ENCODE measurements around the gene MRPL24.

The MRPL24 gene

DNA sequence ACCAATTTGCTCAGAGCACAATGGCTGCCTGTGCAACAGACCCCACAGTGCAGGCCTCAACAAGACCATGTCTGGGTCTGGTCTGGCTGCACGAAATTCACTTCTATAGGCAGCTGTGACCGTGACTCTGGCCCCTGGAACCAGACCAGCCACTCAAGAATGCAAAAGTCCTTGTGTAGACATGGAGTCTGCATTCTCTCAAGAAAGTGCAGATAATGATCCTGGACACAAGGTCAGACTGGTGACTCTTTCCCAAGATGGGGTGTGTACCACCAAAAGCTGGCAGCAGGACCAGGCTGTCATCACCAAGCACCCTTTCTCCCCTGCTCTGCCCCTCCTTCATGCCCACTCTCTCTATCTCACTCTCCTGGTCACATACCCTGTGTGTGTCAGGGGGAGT lies 19.8 kb downstream of the MRPL24 start:
- Mint-ChIP-seq H3K9me3 (no peaks in the 10 kb centered on the region), H3K4me1 (ENCODE audit: low read depth) (peaks cover 21% of the 10 kb centered on the region), H3K4me3 (peak overlapping the region; percentile 12), H3K27me3 (ENCODE audit: low read depth) (no peaks in the 10 kb centered on the region), H3K36me3 (ENCODE audit: low read depth) (peaks cover 36% of the 10 kb centered on the region), H3K27ac (peak overlapping the region; percentile 89)

- no peak overlapping the region for H3K4me3 Mint-ChIP-seq
- peaks cover 6% of the 10 kb centered on the region for H3K4me1 Mint-ChIP-seq (ENCODE audit: low read depth)
- no peaks in the 10 kb centered on the region for H3K27me3 Mint-ChIP-seq (ENCODE audit: low read depth)
- H3K27ac Mint-ChIP-seq: no peak overlapping the region
- peaks cover 20% of the 10 kb centered on the region for H3K36me3 Mint-ChIP-seq (ENCODE audit: low read depth)
- no peaks in the 10 kb centered on the region for H3K9me3 Mint-ChIP-seq
These were observed 23.5 kb downstream of the MRPL24 start for GRCh38 chr1:156717351-156717750.

GRCh38 chr1:156714830-156715229 lies 26.1 kb downstream of the MRPL24 start:
- Mint-ChIP-seq H3K4me1 (ENCODE audit: low read depth) (no peaks in the 10 kb centered on the region), H3K4me3 (no peak overlapping the region), H3K27ac (no peak overlapping the region), H3K9me3 (no peaks in the 10 kb centered on the region), H3K27me3 (ENCODE audit: low read depth) (no peaks in the 10 kb centered on the region), H3K36me3 (ENCODE audit: low read depth) (peaks cover 11% of the 10 kb centered on the region)

- Mint-ChIP-seq H3K4me3 (no peak overlapping the region), H3K4me1 (ENCODE audit: low read depth) (no peaks in the 10 kb centered on the region), H3K36me3 (ENCODE audit: low read depth) (peaks cover 12% of the 10 kb centered on the region), H3K27me3 (ENCODE audit: low read depth) (no peaks in the 10 kb centered on the region), H3K9me3 (no peaks in the 10 kb centered on the region), H3K27ac (no peak overlapping the region)
These were observed 28.3 kb downstream of the MRPL24 start for GRCh38 chr1:156712626-156713025.

- H3K36me3 Mint-ChIP-seq (ENCODE audit: low read depth): peaks cover 7% of the 10 kb centered on the region
- H3K27me3 Mint-ChIP-seq (ENCODE audit: low read depth): peaks cover 8% of the 10 kb centered on the region
- H3K9me3 Mint-ChIP-seq: no peaks in the 10 kb centered on the region
- peaks cover 7% of the 10 kb centered on the region for H3K4me1 Mint-ChIP-seq (ENCODE audit: low read depth)
- H3K27ac Mint-ChIP-seq: no peak overlapping the region
- H3K4me3 Mint-ChIP-seq: no peak overlapping the region
These were observed 29.7 kb downstream of the MRPL24 start for GRCh38 chr1:156711011-156711817.

DNA sequence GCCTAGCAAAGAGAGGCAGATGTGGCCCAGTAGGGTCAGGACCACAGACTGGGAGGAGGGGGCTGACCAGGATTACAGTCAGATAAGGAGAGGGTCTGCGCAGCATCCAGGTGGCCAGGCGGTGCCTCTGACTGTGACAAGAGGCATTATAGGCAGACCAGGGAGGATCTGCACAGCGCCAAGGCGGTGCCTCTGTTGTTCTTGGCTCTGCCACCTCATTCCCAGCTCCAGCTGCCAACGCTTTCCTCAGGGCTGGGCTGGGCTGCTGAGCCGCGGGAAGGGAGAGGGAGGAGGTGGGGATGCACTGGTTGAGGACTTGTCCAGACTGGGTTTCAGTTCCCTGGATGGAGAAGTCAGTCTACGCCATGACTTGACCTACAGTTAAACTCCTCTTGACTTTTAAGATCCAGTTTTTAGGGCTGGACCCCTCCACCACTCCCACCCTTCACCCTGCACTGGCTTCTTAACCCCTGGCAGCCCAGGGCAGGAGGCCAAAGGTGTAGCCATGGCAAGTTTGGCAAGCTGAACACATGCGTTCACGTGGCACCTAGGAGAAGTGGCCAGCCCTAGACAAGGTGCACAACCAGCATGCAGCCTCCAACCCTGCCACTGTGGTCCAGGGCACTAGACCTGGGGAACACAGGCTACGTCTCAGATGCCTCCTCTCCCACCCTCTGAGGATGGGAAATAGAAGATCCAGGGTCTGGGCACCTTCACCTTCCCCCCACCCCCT lies 31.0 kb downstream of the MRPL24 start:
- Mint-ChIP-seq H3K9me3 (no peaks in the 10 kb centered on the region), H3K36me3 (ENCODE audit: low read depth) (peaks cover 1% of the 10 kb centered on the region), H3K4me3 (no peak overlapping the region), H3K27ac (no peak overlapping the region), H3K4me1 (ENCODE audit: low read depth) (peaks cover 16% of the 10 kb centered on the region), H3K27me3 (ENCODE audit: low read depth) (peaks cover 20% of the 10 kb centered on the region)

DNA sequence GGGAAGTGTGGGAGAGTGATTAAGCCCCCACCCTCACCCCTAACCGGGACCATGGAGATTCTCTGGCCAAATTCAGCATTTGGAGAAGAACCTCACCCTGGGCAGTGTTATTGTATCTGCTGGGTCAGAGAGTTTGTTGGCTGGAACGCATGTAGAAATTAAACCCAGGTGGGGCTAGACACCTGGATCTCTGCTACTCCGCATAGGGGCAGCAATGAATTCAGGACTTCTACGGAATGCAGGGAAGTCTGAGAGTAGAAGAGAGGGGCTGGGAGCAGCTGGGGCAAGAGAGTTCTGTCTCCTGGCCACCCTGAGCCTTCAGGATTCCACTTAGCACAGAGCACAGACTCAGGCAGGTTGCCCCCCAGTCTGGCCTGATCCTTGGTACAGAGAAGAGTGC lies 31.9 kb downstream of the MRPL24 start:
- peaks cover 17% of the 10 kb centered on the region for H3K4me1 Mint-ChIP-seq (ENCODE audit: low read depth)
- no peak overlapping the region for H3K4me3 Mint-ChIP-seq
- no peak overlapping the region for H3K27ac Mint-ChIP-seq
- no peaks in the 10 kb centered on the region for H3K9me3 Mint-ChIP-seq
- peaks cover 1% of the 10 kb centered on the region for H3K36me3 Mint-ChIP-seq (ENCODE audit: low read depth)
- H3K27me3 Mint-ChIP-seq (ENCODE audit: low read depth): peaks cover 27% of the 10 kb centered on the region

GRCh38 chr1:156708218-156708661 lies 32.6 kb downstream of the MRPL24 start:
- no peak overlapping the region for H3K4me3 Mint-ChIP-seq
- no peak overlapping the region for H3K27ac Mint-ChIP-seq
- H3K27me3 Mint-ChIP-seq (ENCODE audit: low read depth): peaks cover 35% of the 10 kb centered on the region
- H3K36me3 Mint-ChIP-seq (ENCODE audit: low read depth): peaks cover 1% of the 10 kb centered on the region
- no peaks in the 10 kb centered on the region for H3K9me3 Mint-ChIP-seq
- H3K4me1 Mint-ChIP-seq (ENCODE audit: low read depth): peaks cover 17% of the 10 kb centered on the region

GRCh38 chr1:156707417-156708217 lies 33.3 kb downstream of the MRPL24 start:
- Mint-ChIP-seq H3K36me3 (ENCODE audit: low read depth) (peaks cover 1% of the 10 kb centered on the region), H3K27ac (no peak overlapping the region)

GRCh38 chr1:156706657-156707416 lies 34.1 kb downstream of the MRPL24 start:
- Mint-ChIP-seq H3K4me1 (ENCODE audit: low read depth) (peaks cover 17% of the 10 kb centered on the region), H3K27me3 (ENCODE audit: low read depth) (peaks cover 46% of the 10 kb centered on the region), H3K27ac (no peak overlapping the region), H3K4me3 (peak overlapping the region; percentile 84), H3K9me3 (no peaks in the 10 kb centered on the region), H3K36me3 (ENCODE audit: low read depth) (peaks cover 1% of the 10 kb centered on the region)

More at GRCh38 chr1:156707417-156708217, 33.3 kb downstream of the MRPL24 start:
- Mint-ChIP-seq H3K27me3 (ENCODE audit: low read depth) (peaks cover 42% of the 10 kb centered on the region), H3K9me3 (no peaks in the 10 kb centered on the region), H3K4me1 (ENCODE audit: low read depth) (peaks cover 17% of the 10 kb centered on the region), H3K4me3 (no peak overlapping the region)

- Mint-ChIP-seq H3K4me1 (ENCODE audit: low read depth) (peaks cover 17% of the 10 kb centered on the region), H3K4me3 (peak overlapping the region; percentile 84), H3K36me3 (ENCODE audit: low read depth) (peaks cover 1% of the 10 kb centered on the region), H3K27me3 (ENCODE audit: low read depth) (peaks cover 46% of the 10 kb centered on the region), H3K27ac (peak overlapping the region; percentile 62), H3K9me3 (no peaks in the 10 kb centered on the region)
These were observed 34.8 kb downstream of the MRPL24 start for GRCh38 chr1:156705918-156706656.

GRCh38 chr1:156705321-156705917 lies 35.5 kb downstream of the MRPL24 start, which contains the start of gene CRABP2:
Gene CRABP2 (minus strand): TSS chr1:156705583. CDS start chr1:156705446, 137 bp downstream.
- Mint-ChIP-seq H3K27me3 (ENCODE audit: low read depth) (peaks cover 46% of the 10 kb centered on the region), H3K27ac (peak within 1 kb of the TSS; percentile 62), H3K36me3 (ENCODE audit: low read depth) (peaks cover 1% of the 10 kb centered on the region), H3K4me3 (peak within 1 kb of the TSS; percentile 84), H3K4me1 (ENCODE audit: low read depth) (peaks cover 17% of the 10 kb centered on the region), H3K9me3 (no peaks in the 10 kb centered on the region)

- H3K4me1 Mint-ChIP-seq (ENCODE audit: low read depth): peaks cover 17% of the 10 kb centered on the region
- H3K27me3 Mint-ChIP-seq (ENCODE audit: low read depth): peaks cover 46% of the 10 kb centered on the region
- peak overlapping the region; percentile 28 for H3K4me3 Mint-ChIP-seq
These were observed 36.0 kb downstream of the MRPL24 start for GRCh38 chr1:156704930-156705320.

More at GRCh38 chr1:156704930-156705320, 36.0 kb downstream of the MRPL24 start:
- no peak overlapping the region for H3K27ac Mint-ChIP-seq
- H3K36me3 Mint-ChIP-seq (ENCODE audit: low read depth): peaks cover 1% of the 10 kb centered on the region
- no peaks in the 10 kb centered on the region for H3K9me3 Mint-ChIP-seq
